ENCODE measurements around the gene TP73.
A peak's percentile ranks its signal among the peaks of the same experiment; 100 is the strongest.

TP73 gene

GRCh38 chr1:3669421-3669821 is 17.1 kb downstream of the TP73 start:
- peak overlapping the region; percentile 61 for H3K27ac ChIP-seq
- DNase-seq (ENCODE audit: low spot score), result no peak
- CTCF ChIA-PET, result no interaction called here
- no peak for TF ChIP-seq CTCF (conservative IDR thresholded peaks at IDR 0.05; ENCODE audit: low read depth)
- POLR2A ChIA-PET (ENCODE audit: low non-redundant PET), result no interaction called here

- POLR2A ChIA-PET (ENCODE audit: low non-redundant PET), result no interaction called here
- DNase-seq (ENCODE audit: low spot score), result no peak
- no peak for TF ChIP-seq CTCF (conservative IDR thresholded peaks at IDR 0.05; ENCODE audit: low read depth)
- peak overlapping the region; percentile 61 for H3K27ac ChIP-seq
- CTCF ChIA-PET, result no interaction called here
These were observed 17.7 kb downstream of the TP73 start for GRCh38 chr1:3669971-3670431.

DNA sequence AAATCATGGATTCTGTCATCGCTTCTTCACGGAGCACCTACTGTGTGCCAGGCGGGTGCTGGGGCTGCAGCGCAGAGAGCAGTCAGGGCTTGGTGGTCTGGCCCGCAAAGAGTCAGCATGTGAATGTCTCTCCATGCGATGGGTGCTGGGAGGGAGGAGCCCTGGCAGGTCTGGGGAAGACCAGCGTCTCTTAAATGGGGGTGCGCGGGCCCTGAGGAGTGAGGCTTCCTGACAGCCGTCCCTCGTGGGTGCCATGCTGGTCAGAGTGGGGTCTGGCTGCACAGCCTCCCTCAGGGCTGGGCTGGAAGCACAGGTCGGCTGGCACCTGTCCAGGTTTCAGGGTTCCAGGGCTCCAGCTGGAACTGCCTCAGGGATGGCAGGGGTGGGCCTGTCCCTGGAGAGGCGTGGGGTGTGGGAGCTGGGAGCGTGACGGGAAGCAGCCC is 18.5 kb downstream of the TP73 start:
- DNase-seq (ENCODE audit: low spot score), result no peak
- H3K27ac ChIP-seq, result peak overlapping the region; percentile 61
- ChIA-PET CTCF (no interaction called here), POLR2A (ENCODE audit: low non-redundant PET) (no interaction called here)
- TF ChIP-seq CTCF (conservative IDR thresholded peaks at IDR 0.05; ENCODE audit: low read depth), result no peak

DNA sequence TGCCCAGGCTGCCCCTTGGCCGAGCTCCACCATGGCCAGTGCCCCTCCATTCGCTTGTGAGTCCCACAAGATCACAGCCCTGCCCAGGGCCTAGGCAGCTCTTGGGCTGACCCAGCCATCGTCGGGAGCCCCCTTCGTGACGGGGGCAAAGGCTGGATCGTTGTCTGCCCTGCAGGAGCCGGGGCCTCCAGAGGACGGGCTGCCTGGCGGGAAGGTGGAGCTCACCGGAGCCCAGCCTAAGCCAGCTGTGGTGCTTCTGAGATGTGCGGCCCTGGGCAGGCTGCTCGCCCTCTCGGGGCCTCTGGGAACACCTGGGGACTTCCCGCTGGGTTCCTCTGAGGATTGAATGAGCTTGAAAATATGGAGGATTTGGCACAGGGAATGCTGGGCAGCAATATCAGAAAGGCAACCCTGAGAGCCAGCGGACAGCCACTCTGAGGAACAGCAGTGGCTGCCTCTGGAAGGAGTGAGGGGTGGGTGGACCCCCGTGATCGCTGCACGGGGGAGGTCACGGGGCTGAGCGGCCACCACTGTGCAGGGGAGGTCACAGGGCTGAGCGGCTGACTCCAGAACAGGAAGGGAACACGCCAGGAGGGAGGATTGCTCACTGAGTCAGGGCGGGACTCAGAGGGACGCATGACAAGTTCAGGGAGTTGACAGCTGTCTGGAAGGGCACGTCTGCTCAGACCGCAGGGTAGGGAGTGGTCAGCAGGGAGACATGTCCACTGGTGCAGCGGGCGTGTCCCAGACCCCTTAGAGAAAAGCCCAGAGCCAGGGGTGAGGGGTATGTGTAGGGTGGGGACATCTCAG is 19.3 kb downstream of the TP73 start:
- CTCF ChIA-PET, result no interaction called here
- no peak for DNase-seq (ENCODE audit: low spot score)

DNA sequence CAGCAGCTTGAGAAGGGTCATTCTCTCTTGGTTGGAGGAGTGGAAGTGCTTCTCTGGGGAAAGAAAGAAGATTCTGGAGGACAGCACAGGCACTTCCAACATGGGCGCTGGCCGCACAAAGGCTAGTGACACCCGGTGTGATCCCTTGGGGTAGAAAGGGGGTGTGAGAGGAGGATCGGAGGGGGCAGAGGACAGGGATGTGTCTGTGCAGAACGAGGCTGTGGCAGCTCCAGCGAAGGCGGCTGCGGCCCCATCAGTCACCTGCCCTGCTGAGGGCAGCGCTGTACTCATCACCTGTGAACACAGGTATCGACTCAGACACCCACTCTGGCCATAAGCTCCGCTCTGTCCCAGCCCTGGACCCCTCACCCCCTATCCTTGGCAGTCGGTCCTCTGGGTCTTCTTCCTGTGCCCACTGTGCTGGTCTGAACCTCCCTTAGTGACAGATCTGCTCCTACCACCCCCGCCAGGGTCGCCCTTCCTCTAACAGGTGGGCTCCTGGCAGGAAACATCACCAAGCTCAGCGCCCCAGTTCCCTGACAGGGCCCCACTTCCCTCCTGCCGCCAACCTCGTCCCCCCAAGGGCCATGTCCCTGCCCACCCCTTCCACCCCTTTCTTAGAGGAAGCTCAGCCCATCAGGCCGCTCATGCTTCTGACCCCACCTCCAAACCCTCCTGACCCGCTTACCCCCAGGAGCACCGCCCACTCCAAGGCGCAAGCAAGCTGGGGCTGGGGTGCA is 20.1 kb downstream of the TP73 start:
- CTCF ChIA-PET, result interaction anchor here (0.6 to 0.8 kb wide), 2 partner anchors 8 to 198 kb away, joined by 3 read pairs; no protein-coding TSS in a partner anchor

More for the DNA sequence above, 19.3 kb downstream of the TP73 start:
- POLR2A ChIA-PET (ENCODE audit: low non-redundant PET), result interaction anchor here (0.6 kb wide), 1 partner anchor 10 kb away, joined by 3 read pairs; no protein-coding TSS in a partner anchor
- H3K27ac ChIP-seq, result peak overlapping the region; percentile 61
- no peak for TF ChIP-seq CTCF (conservative IDR thresholded peaks at IDR 0.05; ENCODE audit: low read depth)

More for the DNA sequence above, 20.1 kb downstream of the TP73 start:
- POLR2A ChIA-PET (ENCODE audit: low non-redundant PET), result interaction anchor here (0.8 kb wide), 1 partner anchor 20 kb away, joined by 5 read pairs; the partner anchor contains the start of gene TP73
- peak overlapping the region; percentile 61 for H3K27ac ChIP-seq
- no peak for DNase-seq (ENCODE audit: low spot score)
- TF ChIP-seq CTCF (conservative IDR thresholded peaks at IDR 0.05; ENCODE audit: low read depth), result no peak

Measured in RWPE1 (cell line).